GM10847 (cell line): ENCODE measurements around the gene GNA12.

Source experiments
- POLR2A ChIP-seq: IDR thresholded peaks from 2 replicates; pipeline ENCODE4 v1.6.1; 2011; ENCODE audit not compliant: insufficient read length; ENCODE audit errors: extremely low read depth

Gene GNA12

GRCh38 chr7:2729893-2730716 lies 114.0 kb downstream of the GNA12 start:
- TF ChIP-seq POLR2A = no peak

DNA sequence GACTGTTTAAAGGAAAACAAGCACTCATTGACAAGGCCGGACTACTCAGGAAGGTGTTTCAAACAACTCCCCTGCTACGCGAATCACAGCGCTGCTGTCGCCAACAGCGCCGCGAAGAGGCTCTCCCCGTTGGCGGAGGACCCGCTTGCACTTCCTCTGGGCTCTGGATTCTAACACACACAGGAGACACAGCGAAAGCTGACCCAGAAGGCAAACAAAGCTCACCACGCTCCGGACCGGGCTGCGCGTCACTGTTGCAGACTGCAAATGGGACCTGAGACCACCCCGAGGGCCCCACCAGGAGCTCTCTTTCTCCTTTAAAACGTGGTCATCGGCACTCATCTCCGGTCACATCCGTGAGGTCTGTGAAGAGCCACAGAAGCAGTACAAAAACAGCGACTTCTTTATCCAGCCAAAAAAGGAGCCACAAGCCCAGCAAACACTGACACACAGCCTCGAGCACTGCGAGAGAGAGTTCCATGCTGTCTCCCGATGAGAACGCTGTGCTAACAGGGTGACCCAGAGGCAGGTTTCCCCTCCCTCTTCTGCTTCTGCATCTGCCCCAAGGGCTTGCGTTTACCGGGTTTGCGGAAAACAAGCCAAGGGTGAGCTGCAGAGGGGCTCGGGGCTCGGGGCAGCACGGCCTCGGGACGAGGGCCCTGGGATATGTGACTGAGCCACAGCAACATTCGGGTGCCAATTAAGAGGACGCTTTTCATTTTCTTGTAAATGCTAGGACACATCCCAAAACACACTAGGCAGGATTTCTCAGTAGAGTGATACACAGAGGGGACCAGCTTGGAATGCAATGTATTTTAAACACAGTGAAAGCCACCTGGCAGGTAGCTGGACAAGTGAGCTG lies 114.8 kb downstream of the GNA12 start:
- TF ChIP-seq POLR2A = no peak

- no peak for TF ChIP-seq POLR2A
Observed at GRCh38 chr7:2728316-2729030, 115.6 kb downstream of the GNA12 start.

- no peak for TF ChIP-seq POLR2A
Observed at GRCh38 chr7:2726316-2727018, 117.6 kb downstream of the GNA12 start.

GRCh38 chr7:2725178-2726105 lies 118.7 kb downstream of the GNA12 start:
- TF ChIP-seq POLR2A = no peak

DNA sequence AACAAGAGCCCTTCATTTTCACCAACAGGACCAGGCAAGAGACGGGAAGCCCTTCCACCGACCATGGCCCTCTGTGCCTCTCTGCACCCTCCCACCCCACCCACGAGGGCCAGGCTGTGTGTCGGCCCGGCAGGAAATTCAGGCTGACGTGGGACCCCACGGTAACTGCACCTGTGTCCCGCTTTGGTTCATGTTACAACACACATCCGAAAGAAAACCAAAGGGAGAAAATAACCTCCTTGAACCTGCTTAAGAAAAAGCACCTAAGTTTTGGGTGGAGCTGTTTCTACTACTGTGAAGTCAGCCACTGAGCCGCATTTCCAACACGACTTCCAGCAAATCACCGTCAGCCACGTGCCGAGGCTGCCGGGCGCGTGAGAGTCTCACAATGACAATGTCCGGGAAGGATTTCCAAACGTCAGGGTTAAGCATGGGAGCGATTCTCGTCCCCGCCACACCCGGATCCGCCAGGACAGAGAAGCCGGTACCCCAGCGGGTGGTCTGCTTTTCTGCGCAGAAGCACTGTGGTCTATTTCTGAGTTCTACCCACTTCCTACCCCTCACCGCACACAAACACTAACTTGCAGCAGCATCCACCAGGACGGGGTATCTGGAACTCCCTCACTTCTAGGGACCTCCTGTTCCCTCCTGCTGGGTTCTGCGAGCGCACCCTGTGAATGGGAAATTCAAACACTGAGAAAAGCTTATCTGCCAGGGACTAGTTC lies 119.5 kb downstream of the GNA12 start:
- no peak for TF ChIP-seq POLR2A

GRCh38 chr7:2723138-2723850 lies 120.8 kb downstream of the GNA12 start:
- TF ChIP-seq POLR2A = no peak

- no peak for TF ChIP-seq POLR2A
Observed at GRCh38 chr7:2722591-2722990, 121.5 kb downstream of the GNA12 start.

DNA sequence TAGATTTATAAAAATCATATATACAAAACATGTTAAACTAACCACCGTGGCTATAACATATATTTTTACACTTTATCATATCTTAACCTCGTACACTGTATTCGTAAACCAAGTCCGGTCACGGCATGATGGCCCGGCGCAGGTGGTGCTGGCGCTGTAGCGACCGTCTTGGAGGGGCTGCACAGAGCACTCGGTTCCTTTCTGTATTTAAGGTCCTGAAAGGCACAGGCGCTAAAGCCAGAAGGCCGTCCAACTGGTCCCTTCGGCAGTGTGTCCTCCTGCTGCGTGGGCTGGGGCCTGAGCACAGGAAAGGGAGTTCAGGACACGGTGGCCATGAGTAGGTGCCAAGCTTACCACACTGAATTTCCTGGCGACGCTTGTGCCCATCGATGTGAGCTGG lies 122.3 kb downstream of the GNA12 start:
- no peak for TF ChIP-seq POLR2A

DNA sequence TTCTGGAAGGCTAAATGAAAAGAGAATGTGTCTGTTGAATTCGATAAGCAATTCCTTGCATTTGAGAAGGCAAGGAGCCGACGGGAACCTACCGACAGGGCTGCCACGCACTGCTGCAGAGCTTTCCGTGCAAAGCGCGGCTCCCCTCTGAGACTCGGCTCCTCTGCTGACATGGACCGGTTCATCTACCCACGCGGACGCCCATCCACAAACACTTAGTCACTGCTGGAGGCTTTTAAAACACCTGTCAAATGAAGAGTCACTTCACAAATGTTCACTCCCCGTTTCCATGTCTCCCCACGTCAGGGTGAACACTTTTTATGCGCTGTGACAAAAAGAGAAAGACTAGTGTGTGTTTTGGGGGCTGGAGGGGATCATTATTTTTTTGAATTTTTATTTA lies 124.1 kb downstream of the GNA12 start:
- TF ChIP-seq POLR2A = no peak

DNA sequence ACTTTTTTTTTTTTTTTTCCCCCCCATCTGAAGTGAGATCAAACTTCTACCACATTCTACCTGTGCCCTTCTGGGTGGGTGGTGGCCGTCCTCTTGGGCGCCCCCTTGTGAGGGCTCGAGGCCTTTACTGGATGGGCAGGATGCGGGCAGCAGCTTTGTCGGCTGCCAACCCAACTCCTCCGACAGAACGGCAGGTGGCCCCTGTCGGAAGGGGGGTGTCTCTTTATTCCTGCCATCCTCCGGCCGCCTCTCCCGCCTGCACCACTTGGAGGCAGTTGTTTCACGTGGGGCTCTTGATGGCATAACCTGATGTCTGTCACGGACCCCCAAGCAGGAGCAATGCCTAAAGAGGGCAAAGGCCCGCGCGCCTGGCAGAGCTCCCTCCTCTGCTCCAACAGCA lies 125.1 kb downstream of the GNA12 start:
- TF ChIP-seq POLR2A = no peak

- TF ChIP-seq POLR2A = no peak
Observed at GRCh38 chr7:2718296-2718965, 125.7 kb downstream of the GNA12 start.
